ENCODE measurements around the gene SRSF5. TPM values are rescaled to one million over a fixed set of nuclear protein-coding genes. Genes with fewer than 3 reads are reported as not detected.

Gene SRSF5
- total and polyA plus RNA-seq, 2 donors (not counting 3 experiments of a cell fraction or from before 2014, with no cell fraction given) = 192 to 253 TPM

DNA sequence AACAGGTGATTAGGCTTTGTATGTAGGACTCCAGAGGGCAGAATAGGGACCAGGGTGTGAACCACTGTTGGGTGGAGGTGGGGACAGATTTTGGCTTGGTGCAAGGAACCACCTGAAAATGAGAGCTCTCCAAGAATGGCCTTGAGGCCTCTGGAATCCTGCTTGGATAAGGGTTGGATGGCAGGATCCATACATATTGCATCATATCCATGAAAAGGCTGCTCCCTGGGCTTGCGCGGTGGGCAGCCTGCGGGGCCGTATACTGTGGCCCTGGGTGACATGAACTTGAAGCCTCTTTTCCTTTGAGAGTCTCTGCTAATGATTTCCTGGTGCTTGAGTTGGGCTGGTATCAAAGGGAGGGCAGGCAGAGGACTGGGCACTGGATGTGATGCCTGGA, 31.4 kb downstream of the SRSF5 start:
- no peak overlapping the region for H3K4me2 ChIP-seq (ENCODE audit: insufficient read depth, low read length)
- no TSS peak for BruUV-seq (replicated peaks)
- no peaks in the 10 kb centered on the region for H3K4me1 ChIP-seq (ENCODE audit: control insufficient read depth, extremely low read depth, insufficient read depth, low read length)
- TF ChIP-seq, protein P1, sequence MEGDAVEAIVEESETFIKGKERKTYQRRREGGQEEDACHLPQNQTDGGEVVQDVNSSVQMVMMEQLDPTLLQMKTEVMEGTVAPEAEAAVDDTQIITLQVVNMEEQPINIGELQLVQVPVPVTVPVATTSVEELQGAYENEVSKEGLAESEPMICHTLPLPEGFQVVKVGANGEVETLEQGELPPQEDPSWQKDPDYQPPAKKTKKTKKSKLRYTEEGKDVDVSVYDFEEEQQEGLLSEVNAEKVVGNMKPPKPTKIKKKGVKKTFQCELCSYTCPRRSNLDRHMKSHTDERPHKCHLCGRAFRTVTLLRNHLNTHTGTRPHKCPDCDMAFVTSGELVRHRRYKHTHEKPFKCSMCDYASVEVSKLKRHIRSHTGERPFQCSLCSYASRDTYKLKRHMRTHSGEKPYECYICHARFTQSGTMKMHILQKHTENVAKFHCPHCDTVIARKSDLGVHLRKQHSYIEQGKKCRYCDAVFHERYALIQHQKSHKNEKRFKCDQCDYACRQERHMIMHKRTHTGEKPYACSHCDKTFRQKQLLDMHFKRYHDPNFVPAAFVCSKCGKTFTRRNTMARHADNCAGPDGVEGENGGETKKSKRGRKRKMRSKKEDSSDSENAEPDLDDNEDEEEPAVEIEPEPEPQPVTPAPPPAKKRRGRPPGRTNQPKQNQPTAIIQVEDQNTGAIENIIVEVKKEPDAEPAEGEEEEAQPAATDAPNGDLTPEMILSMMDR (IDR thresholded peaks at IDR 0.05; ENCODE audit: extremely low read depth in 1 of 2, insufficient read depth in 1 of 2, low read depth in 1 of 2, low read length in 2 of 2) = no peak
- no peak for TF ChIP-seq EZH2 (IDR thresholded peaks at IDR 0.05; ENCODE audit: borderline replicate concordance, low read depth, low read length, severe bottlenecking)
- TF ChIP-seq POLR2A (IDR thresholded peaks at IDR 0.05; ENCODE audit: low read depth, low read length) = no peak
- TF ChIP-seq JUN (IDR thresholded peaks at IDR 0.05; ENCODE audit: borderline replicate concordance, insufficient read depth, insufficient read length, low read depth) = no peak
- TF ChIP-seq, protein P2, sequence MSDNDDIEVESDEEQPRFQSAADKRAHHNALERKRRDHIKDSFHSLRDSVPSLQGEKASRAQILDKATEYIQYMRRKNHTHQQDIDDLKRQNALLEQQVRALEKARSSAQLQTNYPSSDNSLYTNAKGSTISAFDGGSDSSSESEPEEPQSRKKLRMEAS (IDR thresholded peaks at IDR 0.05; ENCODE audit: insufficient read depth, insufficient read length) = no peak
- TF ChIP-seq MYC (IDR thresholded peaks at IDR 0.05; ENCODE audit: low read depth, low read length) = no peak
- TF ChIP-seq POLR2AphosphoS5 (IDR thresholded peaks at IDR 0.05; ENCODE audit: insufficient read depth, low read depth, low read length) = no peak
- TF ChIP-seq GATA2 (IDR thresholded peaks at IDR 0.05; ENCODE audit: insufficient read depth, insufficient read length, low read depth, low read length) = no peak
- TF ChIP-seq FOS (IDR thresholded peaks at IDR 0.05; ENCODE audit: borderline replicate concordance, insufficient read depth, low read length) = no peak
- H4K20me1 ChIP-seq (replicated peaks; ENCODE audit: control insufficient read depth, extremely low read depth, insufficient read depth, low read length) = no peaks in the 10 kb centered on the region
- H3K27ac ChIP-seq (ENCODE audit: insufficient read depth, low read depth, low read length) = no peak overlapping the region
- no peaks in the 10 kb centered on the region for H3K79me2 ChIP-seq (ENCODE audit: control insufficient read depth, insufficient read depth, low read length)
- dilution Hi-C loops (cut with MboI; ENCODE audit: extremely low pct_ligation_motif_present, low sequenced_read_pairs) = no loop called here
- no peaks in the 10 kb centered on the region for H3K36me3 ChIP-seq (ENCODE audit: control insufficient read depth in 2 of 2, extremely low read depth in 1 of 2, insufficient read depth in 2 of 2, low read length in 2 of 2)
- ChIA-PET CTCF (no interaction called here), POLR2A (no interaction called here)
- H3K27me3 ChIP-seq (ENCODE audit: control insufficient read depth in 2 of 2, insufficient read depth in 2 of 2, low read length in 2 of 2) = peaks cover 0 to 6% of the 10 kb centered on the region in 2 experiments
- no peak overlapping the region for H3K9ac ChIP-seq (replicated peaks; ENCODE audit: extremely low read depth, insufficient read depth, low read length)
- no peaks in the 10 kb centered on the region for H3K9me1 ChIP-seq (replicated peaks; ENCODE audit: control insufficient read depth, extremely low read depth, insufficient read depth, low read length)
- H3K4me3 ChIP-seq (replicated peaks in 1 of 3; ENCODE audit: insufficient read depth in 1 of 3, low read depth in 1 of 3, low read length in 3 of 3) = no peak overlapping the region
- intact Hi-C loops (cut with micrococcal nuclease) = no loop called here
- DNase-seq (ENCODE audit: low read depth, low spot score) = no peak
- no peaks in the 10 kb centered on the region for H3K9me3 ChIP-seq (replicated peaks; ENCODE audit: control insufficient read depth, insufficient read depth, low read length)
- FAIRE-seq = no peak
- H2AFZ ChIP-seq (ENCODE audit: low read depth, low read length) = no peak overlapping the region

Data from endothelial cell of umbilical vein (primary cell).